Parathyroid adenoma (tissue), 2 donors: ENCODE measurements around the gene OLIG1.

Source experiments
- H2AFZ ChIP-seq: fragments of 300-600 bp; sonication (generic); one replicate; pipeline ENCODE4 v1.7.0; 2017; ENCODE audit warnings: antibody characterized with exemption, mild to moderate bottlenecking
- H3K27ac ChIP-seq: fragments of 300-600 bp; sonication (generic); one replicate; pipeline ENCODE4 v1.7.0; 2017
- H3K27me3 ChIP-seq: fragments of 300-600 bp; sonication (generic); one replicate; pipeline ENCODE4 v1.7.0; 2017; ENCODE audit warnings: low read length; ENCODE audit not compliant: control insufficient read depth, insufficient read depth
- H3K36me3 ChIP-seq: fragments of 300-600 bp; sonication (generic); one replicate; pipeline ENCODE4 v1.7.0; 2017; ENCODE audit warnings: low read length; ENCODE audit not compliant: control insufficient read depth, insufficient read depth
- H3K4me1 ChIP-seq: fragments of 300-600 bp; sonication (generic); one replicate; pipeline ENCODE4 v1.7.0; 2017; ENCODE audit warnings: control low read depth
- H3K4me2 ChIP-seq: fragments of 300-600 bp; sonication (generic); one replicate; pipeline ENCODE4 v1.7.0; 2017; ENCODE audit warnings: low read length
- H3K4me3 ChIP-seq: fragments of 300-600 bp; sonication (generic); one replicate; pipeline ENCODE4 v1.7.0; 2017; ENCODE audit warnings: low read depth, low read length
- H3K79me2 ChIP-seq: fragments of 300-600 bp; sonication (generic); one replicate; pipeline ENCODE4 v1.7.0; 2017; ENCODE audit warnings: control low read depth
- H3K9ac ChIP-seq: fragments of 300-600 bp; sonication (generic); one replicate; pipeline ENCODE4 v1.7.0; 2017; ENCODE audit warnings: mild to moderate bottlenecking
- H3K9me3 ChIP-seq: fragments of 300-600 bp; sonication (generic); one replicate; pipeline ENCODE4 v1.7.0; 2017; ENCODE audit warnings: low read length; ENCODE audit not compliant: control insufficient read depth
- TF ChIP-seq, protein P1 (sequence below): fragments of 300-600 bp; sonication (generic); IDR thresholded peaks from one replicate; pipeline ENCODE4 v1.7.0; 2017; ENCODE audit warnings: antibody characterized with exemption, mild to moderate bottlenecking
- donor health status: primary hyperparathyroidism.

Gene OLIG1

DNA sequence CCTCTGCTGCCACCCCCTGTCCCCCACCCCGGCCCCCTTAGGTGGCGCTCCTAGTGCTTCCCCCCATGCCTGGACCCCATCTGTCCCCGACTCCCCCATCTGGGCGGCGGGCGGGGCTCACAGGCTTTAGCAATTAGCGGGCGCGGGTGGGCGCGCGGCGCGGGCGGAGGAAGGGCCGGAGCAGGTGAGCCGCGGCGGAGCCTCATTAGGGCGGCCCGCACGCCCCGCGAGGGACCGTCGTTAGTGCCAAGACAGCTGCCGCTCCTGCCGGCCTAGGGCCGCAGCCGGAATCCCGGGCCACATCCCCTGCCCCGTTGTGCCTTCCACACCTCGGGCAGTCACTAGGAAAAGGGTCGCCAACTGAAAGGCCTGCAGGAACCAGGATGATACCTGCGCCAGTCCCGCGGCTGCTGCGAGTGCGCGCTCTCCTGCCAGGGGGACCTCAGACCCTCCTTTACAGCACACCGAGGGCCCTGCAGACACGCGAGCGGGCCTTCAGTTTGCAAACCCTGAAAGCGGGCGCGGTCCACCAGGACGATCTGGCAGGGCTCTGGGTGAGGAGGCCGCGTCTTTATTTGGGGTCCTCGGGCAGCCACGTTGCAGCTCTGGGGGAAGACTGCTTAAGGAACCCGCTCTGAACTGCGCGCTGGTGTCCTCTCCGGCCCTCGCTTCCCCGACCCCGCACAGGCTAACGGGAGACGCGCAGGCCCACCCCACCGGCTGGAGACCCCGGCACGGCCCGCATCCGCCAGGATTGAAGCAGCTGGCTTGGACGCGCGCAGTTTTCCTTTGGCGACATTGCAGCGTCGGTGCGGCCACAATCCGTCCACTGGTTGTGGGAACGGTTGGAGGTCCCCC is 36.6 kb upstream of the OLIG1 start:
- Histone ChIP-seq H2AFZ (no peak overlapping the region), H3K27me3 (peaks cover 7% of the 10 kb centered on the region), H3K4me3 (no peak overlapping the region), H3K9me3 (no peaks in the 10 kb centered on the region), H3K9ac (no peak overlapping the region), H3K4me1 (no peaks in the 10 kb centered on the region), H3K27ac (no peak overlapping the region), H3K36me3 (no peaks in the 10 kb centered on the region), H3K79me2 (no peaks in the 10 kb centered on the region), H3K4me2 (no peak overlapping the region)
- TF ChIP-seq, protein P1, sequence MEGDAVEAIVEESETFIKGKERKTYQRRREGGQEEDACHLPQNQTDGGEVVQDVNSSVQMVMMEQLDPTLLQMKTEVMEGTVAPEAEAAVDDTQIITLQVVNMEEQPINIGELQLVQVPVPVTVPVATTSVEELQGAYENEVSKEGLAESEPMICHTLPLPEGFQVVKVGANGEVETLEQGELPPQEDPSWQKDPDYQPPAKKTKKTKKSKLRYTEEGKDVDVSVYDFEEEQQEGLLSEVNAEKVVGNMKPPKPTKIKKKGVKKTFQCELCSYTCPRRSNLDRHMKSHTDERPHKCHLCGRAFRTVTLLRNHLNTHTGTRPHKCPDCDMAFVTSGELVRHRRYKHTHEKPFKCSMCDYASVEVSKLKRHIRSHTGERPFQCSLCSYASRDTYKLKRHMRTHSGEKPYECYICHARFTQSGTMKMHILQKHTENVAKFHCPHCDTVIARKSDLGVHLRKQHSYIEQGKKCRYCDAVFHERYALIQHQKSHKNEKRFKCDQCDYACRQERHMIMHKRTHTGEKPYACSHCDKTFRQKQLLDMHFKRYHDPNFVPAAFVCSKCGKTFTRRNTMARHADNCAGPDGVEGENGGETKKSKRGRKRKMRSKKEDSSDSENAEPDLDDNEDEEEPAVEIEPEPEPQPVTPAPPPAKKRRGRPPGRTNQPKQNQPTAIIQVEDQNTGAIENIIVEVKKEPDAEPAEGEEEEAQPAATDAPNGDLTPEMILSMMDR, result no peak

DNA sequence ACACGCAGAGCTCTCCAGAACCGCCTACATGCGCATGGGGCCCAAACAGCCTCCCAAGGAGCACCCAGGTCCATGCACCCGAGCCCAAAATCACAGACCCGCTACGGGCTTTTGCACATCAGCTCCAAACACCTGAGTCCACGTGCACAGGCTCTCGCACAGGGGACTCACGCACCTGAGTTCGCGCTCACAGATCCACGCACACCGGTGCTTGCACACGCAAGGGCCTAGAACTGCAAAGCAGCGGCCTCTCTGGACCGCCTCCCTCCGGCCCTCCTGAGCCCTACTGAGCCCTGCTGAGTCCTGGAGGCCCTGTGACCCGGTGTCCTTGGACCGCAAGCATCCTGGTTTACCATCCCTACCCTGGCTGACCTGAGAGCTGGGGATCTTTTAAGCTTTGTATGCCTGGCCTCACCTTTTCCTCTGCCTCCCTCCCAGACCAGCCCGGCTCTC is 36.0 kb upstream of the OLIG1 start:
- Histone ChIP-seq H3K27me3 (peaks cover 7% of the 10 kb centered on the region), H3K9ac (no peak overlapping the region), H3K4me2 (no peak overlapping the region), H3K36me3 (no peaks in the 10 kb centered on the region), H3K27ac (no peak overlapping the region), H3K4me1 (no peaks in the 10 kb centered on the region), H3K9me3 (no peaks in the 10 kb centered on the region), H2AFZ (no peak overlapping the region), H3K4me3 (no peak overlapping the region), H3K79me2 (no peaks in the 10 kb centered on the region)
- TF ChIP-seq, protein P1, result no peak

DNA sequence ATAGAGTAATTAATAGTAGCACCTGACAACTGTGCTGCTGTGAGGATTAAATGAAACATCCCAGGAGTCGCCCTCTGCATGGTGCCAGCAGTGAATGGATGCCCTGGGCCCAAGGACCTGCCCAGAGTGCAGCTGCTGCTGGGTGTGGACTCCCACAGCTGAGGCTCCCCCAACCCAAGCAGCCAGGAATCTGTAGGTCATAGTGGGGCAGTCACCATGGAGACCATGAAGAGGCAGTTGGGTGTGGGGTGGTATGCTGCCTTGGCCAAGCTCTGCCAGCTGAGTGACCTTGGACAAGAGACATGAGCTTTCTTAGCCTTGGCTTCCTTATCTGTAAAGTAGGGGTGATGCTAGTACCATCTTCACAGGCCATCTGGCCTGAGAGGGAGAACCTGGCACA is 34.8 kb upstream of the OLIG1 start:
- H3K79me2 ChIP-seq, result no peaks in the 10 kb centered on the region
- H3K4me3 ChIP-seq, result no peak overlapping the region
- H3K4me1 ChIP-seq, result no peaks in the 10 kb centered on the region
- H3K9ac ChIP-seq, result no peak overlapping the region
- no peak overlapping the region for H2AFZ ChIP-seq
- H3K9me3 ChIP-seq, result no peaks in the 10 kb centered on the region
- H3K36me3 ChIP-seq, result no peaks in the 10 kb centered on the region
- TF ChIP-seq, protein P1, result no peak
- no peak overlapping the region for H3K27ac ChIP-seq
- H3K4me2 ChIP-seq, result no peak overlapping the region
- H3K27me3 ChIP-seq, result peaks cover 3% of the 10 kb centered on the region

DNA sequence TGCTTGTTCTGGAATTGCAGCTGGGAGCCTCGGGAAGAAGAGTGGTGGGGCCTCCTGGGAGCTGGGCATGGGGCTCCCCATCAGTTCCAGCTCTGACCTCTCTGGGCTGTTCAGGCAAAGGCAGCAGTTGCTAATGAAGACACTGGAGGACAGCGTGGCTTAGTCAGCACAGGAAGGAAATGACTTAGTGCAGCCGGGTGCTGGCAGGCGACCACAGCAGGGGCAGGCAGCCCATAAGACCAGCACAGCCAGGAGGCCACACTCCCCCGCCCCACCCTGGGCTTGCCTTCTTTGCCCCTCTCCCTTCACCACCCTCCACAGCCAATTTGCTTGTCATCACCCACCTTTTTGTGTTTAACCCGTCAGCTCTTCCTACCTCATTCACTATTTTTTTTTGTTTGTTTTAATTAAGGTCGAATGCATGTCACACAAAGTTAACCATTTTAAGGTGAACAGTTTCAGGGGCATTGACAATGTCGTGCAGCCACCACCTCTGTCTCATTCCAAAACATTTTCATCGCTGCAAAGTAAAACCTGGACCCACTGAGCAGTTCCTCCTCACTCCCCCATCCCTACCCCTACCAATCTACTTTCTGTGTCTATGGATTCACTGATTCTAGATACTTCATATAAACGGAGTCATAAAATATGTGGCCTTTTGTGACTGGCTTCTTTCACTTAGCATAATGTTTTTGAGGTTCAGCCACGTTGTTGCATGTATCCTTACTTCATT is 33.3 kb upstream of the OLIG1 start:
- peaks cover 3% of the 10 kb centered on the region for H3K27me3 ChIP-seq
- no peak overlapping the region for H3K9ac ChIP-seq
- no peaks in the 10 kb centered on the region for H3K4me1 ChIP-seq
- no peaks in the 10 kb centered on the region for H3K79me2 ChIP-seq
- H3K36me3 ChIP-seq, result no peaks in the 10 kb centered on the region
- H3K9me3 ChIP-seq, result no peaks in the 10 kb centered on the region
- TF ChIP-seq, protein P1, result no peak
- H2AFZ ChIP-seq, result no peak overlapping the region
- no peak overlapping the region for H3K4me3 ChIP-seq
- no peak overlapping the region for H3K4me2 ChIP-seq
- H3K27ac ChIP-seq, result no peak overlapping the region
